Measurements from ENCODE around the gene KIAA0513.

- TF ChIP-seq, protein P1, sequence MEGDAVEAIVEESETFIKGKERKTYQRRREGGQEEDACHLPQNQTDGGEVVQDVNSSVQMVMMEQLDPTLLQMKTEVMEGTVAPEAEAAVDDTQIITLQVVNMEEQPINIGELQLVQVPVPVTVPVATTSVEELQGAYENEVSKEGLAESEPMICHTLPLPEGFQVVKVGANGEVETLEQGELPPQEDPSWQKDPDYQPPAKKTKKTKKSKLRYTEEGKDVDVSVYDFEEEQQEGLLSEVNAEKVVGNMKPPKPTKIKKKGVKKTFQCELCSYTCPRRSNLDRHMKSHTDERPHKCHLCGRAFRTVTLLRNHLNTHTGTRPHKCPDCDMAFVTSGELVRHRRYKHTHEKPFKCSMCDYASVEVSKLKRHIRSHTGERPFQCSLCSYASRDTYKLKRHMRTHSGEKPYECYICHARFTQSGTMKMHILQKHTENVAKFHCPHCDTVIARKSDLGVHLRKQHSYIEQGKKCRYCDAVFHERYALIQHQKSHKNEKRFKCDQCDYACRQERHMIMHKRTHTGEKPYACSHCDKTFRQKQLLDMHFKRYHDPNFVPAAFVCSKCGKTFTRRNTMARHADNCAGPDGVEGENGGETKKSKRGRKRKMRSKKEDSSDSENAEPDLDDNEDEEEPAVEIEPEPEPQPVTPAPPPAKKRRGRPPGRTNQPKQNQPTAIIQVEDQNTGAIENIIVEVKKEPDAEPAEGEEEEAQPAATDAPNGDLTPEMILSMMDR (IDR thresholded peaks at IDR 0.05) = no peak
- no peak for TF ChIP-seq POLR2A (IDR thresholded peaks at IDR 0.05)
Observed at GRCh38 chr16:85041219-85042166, 13.9 kb downstream of the KIAA0513 start.

Data from body of pancreas (tissue), 4 donors.